Measurements from ENCODE around the gene LSM11.

- no peak for TF ChIP-seq RARB (CRISPR knock-in tag; IDR thresholded peaks at IDR 0.05)
- TF ChIP-seq, protein P1, sequence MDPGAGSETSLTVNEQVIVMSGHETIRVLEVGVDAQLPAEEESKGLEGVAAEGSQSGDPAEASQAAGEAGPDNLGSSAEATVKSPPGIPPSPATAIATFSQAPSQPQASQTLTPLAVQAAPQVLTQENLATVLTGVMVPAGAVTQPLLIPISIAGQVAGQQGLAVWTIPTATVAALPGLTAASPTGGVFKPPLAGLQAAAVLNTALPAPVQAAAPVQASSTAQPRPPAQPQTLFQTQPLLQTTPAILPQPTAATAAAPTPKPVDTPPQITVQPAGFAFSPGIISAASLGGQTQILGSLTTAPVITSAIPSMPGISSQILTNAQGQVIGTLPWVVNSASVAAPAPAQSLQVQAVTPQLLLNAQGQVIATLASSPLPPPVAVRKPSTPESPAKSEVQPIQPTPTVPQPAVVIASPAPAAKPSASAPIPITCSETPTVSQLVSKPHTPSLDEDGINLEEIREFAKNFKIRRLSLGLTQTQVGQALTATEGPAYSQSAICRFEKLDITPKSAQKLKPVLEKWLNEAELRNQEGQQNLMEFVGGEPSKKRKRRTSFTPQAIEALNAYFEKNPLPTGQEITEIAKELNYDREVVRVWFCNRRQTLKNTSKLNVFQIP (CRISPR knock-in tag; IDR thresholded peaks at IDR 0.05; ENCODE audit: borderline replicate concordance, low read depth) = no peak
- no peak for TF ChIP-seq CREB5 (CRISPR knock-in tag; IDR thresholded peaks at IDR 0.05; ENCODE audit: low read depth)
- TF ChIP-seq TOX (CRISPR knock-in tag; IDR thresholded peaks at IDR 0.05; ENCODE audit: borderline replicate concordance) = no peak
- no peak for TF ChIP-seq PATZ1 (CRISPR knock-in tag; IDR thresholded peaks at IDR 0.05; ENCODE audit: borderline replicate concordance)
- no peak for TF ChIP-seq ZFP3 (CRISPR knock-in tag; IDR thresholded peaks at IDR 0.05)
- TF ChIP-seq ZC3H10 (CRISPR knock-in tag; IDR thresholded peaks at IDR 0.05) = no peak
- TF ChIP-seq ZNF70 (CRISPR knock-in tag; IDR thresholded peaks at IDR 0.05) = no peak
- no peak for TF ChIP-seq TCF4 (CRISPR knock-in tag; IDR thresholded peaks at IDR 0.05; ENCODE audit: borderline replicate concordance)
- TF ChIP-seq OSR1 (CRISPR knock-in tag; IDR thresholded peaks at IDR 0.05) = no peak
These were observed 11.4 kb upstream of the LSM11 start for GRCh38 chr5:157732130-157732514.

Measured in SK-N-SH treated with all-trans-retinoic acid at 6 μM for 48 hours (cell line).